H9 (cell line): ENCODE results near the gene LCN2. TPM values are rescaled to one million over a fixed set of nuclear protein-coding genes. Genes with fewer than 3 reads are reported as not detected.
"Not testable (repeated sequence)": the region's sequence is repeated elsewhere in the genome, so short reads cannot be mapped to it uniquely, and the experiment has no call there.

Source experiments
- DNase-seq: peaks from one replicate; pipeline ENCODE4 v3.0.0-alpha.2; 2017
- H2AFZ ChIP-seq: one replicate; pipeline ENCODE4 v1.6.1; 2013; ENCODE audit warnings: mild to moderate bottlenecking, low read length, control low read depth, moderate library complexity
- H2AK5ac ChIP-seq: 2 replicates; pipeline ENCODE4 v1.6.1; 2013; ENCODE audit warnings: low read length, control low read depth, mixed read lengths; ENCODE audit not compliant: insufficient read length
- H2BK120ac ChIP-seq: one replicate; pipeline ENCODE4 v1.6.1; 2013; ENCODE audit warnings: low read depth, mild to moderate bottlenecking, low read length, control low read depth, inconsistent platforms; ENCODE audit not compliant: poor library complexity, severe bottlenecking
- H2BK12ac ChIP-seq: 2 replicates; pipeline ENCODE4 v1.6.1; 2013; ENCODE audit warnings: low read length, control low read depth, mixed read lengths, low read depth; ENCODE audit not compliant: insufficient read length
- H2BK15ac ChIP-seq: 2 replicates; pipeline ENCODE4 v1.6.1; 2013; ENCODE audit warnings: low read depth, low read length, control low read depth
- H2BK20ac ChIP-seq: one replicate; pipeline ENCODE4 v1.6.1; 2013; ENCODE audit warnings: low read depth, mild to moderate bottlenecking, low read length, control low read depth, inconsistent platforms; ENCODE audit not compliant: poor library complexity, severe bottlenecking
- H2BK5ac ChIP-seq: 2 replicates; pipeline ENCODE4 v1.6.1; 2013; ENCODE audit warnings: low read length, control low read depth, mixed read lengths; ENCODE audit not compliant: insufficient read length
- H3K14ac ChIP-seq: 2 replicates; pipeline ENCODE4 v1.6.1; 2013; ENCODE audit warnings: low read length, control low read depth; ENCODE audit not compliant: insufficient read depth
- H3K18ac ChIP-seq: 2 replicates; pipeline ENCODE4 v1.6.1; 2013; ENCODE audit warnings: low read depth, mild to moderate bottlenecking, mixed read lengths, low read length, control low read depth; ENCODE audit not compliant: insufficient read length
- H3K23ac ChIP-seq: 2 replicates; pipeline ENCODE4 v1.6.1; 2013; ENCODE audit warnings: low read length, control low read depth, mixed read lengths, low read depth; ENCODE audit not compliant: insufficient read length
- H3K23me2 ChIP-seq: 2 replicates; pipeline ENCODE4 v1.6.1; 2013; ENCODE audit warnings: low read depth, mild to moderate bottlenecking, mixed read lengths, low read length, control low read depth; ENCODE audit not compliant: insufficient read length, poor library complexity, severe bottlenecking
- H3K27ac ChIP-seq: 2 replicates; pipeline ENCODE4 v1.5.1; 2013; ENCODE audit warnings: low read length, control low read depth, mixed read lengths, low read depth; ENCODE audit not compliant: insufficient read length
- H3K27me3 ChIP-seq: 2 replicates; pipeline ENCODE4 v1.6.1; 2013; ENCODE audit warnings: low read length, control low read depth, inconsistent platforms; ENCODE audit not compliant: insufficient read depth
- H3K4ac ChIP-seq: 2 replicates; pipeline ENCODE4 v1.6.1; 2013; ENCODE audit warnings: low read depth, mild to moderate bottlenecking, control low read depth, inconsistent platforms, low read length, moderate library complexity
- H3K4me1 ChIP-seq: 2 replicates; pipeline ENCODE4 v1.6.1; 2013; ENCODE audit warnings: low read length, control low read depth, inconsistent platforms; ENCODE audit not compliant: insufficient read depth
- H3K4me2 ChIP-seq: 2 replicates; pipeline ENCODE4 v1.6.1; 2013; ENCODE audit warnings: low read length, control low read depth, mixed read lengths; ENCODE audit not compliant: insufficient read length, insufficient read depth
- H3K56ac ChIP-seq: 2 replicates; pipeline ENCODE4 v1.6.1; 2013; ENCODE audit warnings: low read depth, mild to moderate bottlenecking, mixed read lengths, low read length, control low read depth; ENCODE audit not compliant: insufficient read length
- H3K79me1 ChIP-seq: 2 replicates; pipeline ENCODE4 v1.6.1; 2013; ENCODE audit warnings: low read depth, mild to moderate bottlenecking, moderate library complexity, low read length, control low read depth, inconsistent platforms; ENCODE audit not compliant: insufficient read depth, poor library complexity, severe bottlenecking
- H3K79me2 ChIP-seq: 2 replicates; pipeline ENCODE4 v1.6.1; 2013; ENCODE audit warnings: low read length, control low read depth, inconsistent platforms; ENCODE audit not compliant: insufficient read depth
- H3K9ac ChIP-seq: 2 replicates; pipeline ENCODE4 v1.6.1; 2013; ENCODE audit warnings: low read length, control low read depth, mixed read lengths; ENCODE audit not compliant: insufficient read length; ENCODE audit errors: extremely low read depth
- H3K9me3 ChIP-seq: one replicate; pipeline ENCODE4 v1.6.1; 2013; ENCODE audit warnings: low read depth, low read length, inconsistent platforms; ENCODE audit not compliant: control insufficient read depth
- H3T11ph ChIP-seq: one replicate; pipeline ENCODE4 v1.6.1; 2013; ENCODE audit warnings: mild to moderate bottlenecking, low read length, control low read depth, inconsistent platforms
- H4K20me1 ChIP-seq: one replicate; pipeline ENCODE4 v1.6.1; 2013; ENCODE audit not compliant: control insufficient read depth, insufficient read length, insufficient read depth
- H4K5ac ChIP-seq: 2 replicates; pipeline ENCODE4 v1.6.1; 2013; ENCODE audit warnings: low read depth, mild to moderate bottlenecking, mixed read lengths, low read length, control low read depth; ENCODE audit not compliant: insufficient read length
- H4K8ac ChIP-seq: replicated peaks from 2 replicates; pipeline ENCODE4 v1.6.1; 2013; ENCODE audit warnings: low read length, control low read depth, mixed read lengths, low read depth; ENCODE audit not compliant: insufficient read length
- H4K91ac ChIP-seq: 2 replicates; pipeline ENCODE4 v1.6.1; 2013; ENCODE audit warnings: low read depth, mild to moderate bottlenecking, moderate library complexity, mixed read lengths, low read length, control low read depth; ENCODE audit not compliant: insufficient read length
- H3K27ac Mint-ChIP-seq, 3 experiments: 2 replicates in 2 of 3; 3 replicates in 1 of 3; pipeline ENCODE4 v1.8.0; 2020 to 2021; ENCODE audit warnings: mixed read lengths in 3 of 3, mild to moderate bottlenecking in 1 of 3, moderate library complexity in 1 of 3
- H3K27me3 Mint-ChIP-seq: 2 replicates; pipeline ENCODE4 v1.8.0; 2021; ENCODE audit warnings: low read depth, mild to moderate bottlenecking, moderate library complexity, mixed read lengths
- H3K36me3 Mint-ChIP-seq, 3 experiments: 2 replicates in 2 of 3; 3 replicates in 1 of 3; pipeline ENCODE4 v1.8.0; 2020 to 2021; ENCODE audit warnings: low read depth in 3 of 3, mixed read lengths in 3 of 3; ENCODE audit not compliant: insufficient read depth in 1 of 3
- H3K4me1 Mint-ChIP-seq, 2 experiments: 2 replicates each; pipeline ENCODE4 v1.8.0; 2020; ENCODE audit warnings: mixed read lengths in 2 of 2
- H3K4me3 Mint-ChIP-seq, 2 experiments: 2 replicates in 1 of 2; 3 replicates in 1 of 2; pipeline ENCODE4 v1.8.0; 2020 to 2021; ENCODE audit warnings: mild to moderate bottlenecking in 2 of 2, mixed read lengths in 2 of 2, moderate library complexity in 1 of 2
- H3K9me3 Mint-ChIP-seq, 2 experiments: 2 replicates in 1 of 2; 3 replicates in 1 of 2; pipeline ENCODE4 v1.8.0; 2020; ENCODE audit warnings: mild to moderate bottlenecking in 2 of 2, mixed read lengths in 2 of 2, moderate library complexity in 1 of 2
- WGBS: extraction: QIAGEN DNeasy Blood & Tissue Kit; methylation state at CpG from one replicate; pipeline ENCODE4 v1.1.7; 2013; ENCODE audit warnings: missing lambda C conversion rate, low lambda C conversion rate, mixed read lengths; ENCODE audit not compliant: insufficient read length; ENCODE audit errors: extremely low coverage; 5-methylcytosine and 5-hydroxymethylcytosine counted together
- total RNA-seq: library from RNA; stranded (reverse); gene quantifications from 2 replicates; pipeline ENCODE4 v1.2.1, GENCODE V29; 2021
- TF ChIP-seq, protein P1 (sequence below): fragments of 200-600 bp; sonication (generic); conservative IDR thresholded peaks from 3 replicates; pipeline ENCODE4 v1.8.0; 2021; ENCODE audit warnings: antibody characterized with exemption, mild to moderate bottlenecking

The LCN2 gene
- total RNA-seq, 1 experiment from 2014 or later, result not detected

- no peaks in the 10 kb centered on the region for H3K27me3 Mint-ChIP-seq
- no peak overlapping the region for H2AFZ ChIP-seq
- no peak overlapping the region for H3K23ac ChIP-seq
- no peak overlapping the region for H3K18ac ChIP-seq
- no peaks in the 10 kb centered on the region for H3K27me3 ChIP-seq
- H2BK12ac ChIP-seq, result no peak overlapping the region
- DNase-seq, result peak; percentile 25
- H3K23me2 ChIP-seq, result no peaks in the 10 kb centered on the region
- H3T11ph ChIP-seq, result no peak overlapping the region
- peaks cover 0 to 3% of the 10 kb centered on the region in 2 experiments; a peak in 1 of 5 replicates for H3K9me3 Mint-ChIP-seq
- no peak overlapping the region for H4K5ac ChIP-seq
- H3K4ac ChIP-seq, result no peak overlapping the region
- no peak overlapping the region for H2BK120ac ChIP-seq
- no peak overlapping the region for H2AK5ac ChIP-seq
- no peak overlapping the region for H2BK5ac ChIP-seq
- no peaks in the 10 kb centered on the region for H3K4me1 ChIP-seq
- no peaks in the 10 kb centered on the region for H3K79me2 ChIP-seq
- no peak overlapping the region for H3K4me3 Mint-ChIP-seq
- peaks cover 0 to 7% of the 10 kb centered on the region in 2 experiments; a peak in 3 of 4 replicates for H3K4me1 Mint-ChIP-seq
- H2BK20ac ChIP-seq, result no peak overlapping the region
- H3K27ac Mint-ChIP-seq, result peak overlapping the region in 1 of 3 experiments; percentile 83; a peak in 2 of 7 replicates
- no peaks in the 10 kb centered on the region for H4K20me1 ChIP-seq
- no peaks in the 10 kb centered on the region for H3K79me1 ChIP-seq
- H3K9me3 ChIP-seq, result no peaks in the 10 kb centered on the region
- no peak overlapping the region for H4K91ac ChIP-seq
- no peak overlapping the region for H3K27ac ChIP-seq
- H3K56ac ChIP-seq, result no peak overlapping the region
- no peak overlapping the region for H3K9ac ChIP-seq
- H3K36me3 Mint-ChIP-seq, result peaks cover 15 to 68% (median 38%) of the 10 kb centered on the region in 3 experiments; a peak in 6 of 7 replicates
- no peak overlapping the region for H3K14ac ChIP-seq
- no peak overlapping the region for H4K8ac ChIP-seq
- no peak overlapping the region for H2BK15ac ChIP-seq
- no peak overlapping the region for H3K4me2 ChIP-seq
- TF ChIP-seq, protein P1, sequence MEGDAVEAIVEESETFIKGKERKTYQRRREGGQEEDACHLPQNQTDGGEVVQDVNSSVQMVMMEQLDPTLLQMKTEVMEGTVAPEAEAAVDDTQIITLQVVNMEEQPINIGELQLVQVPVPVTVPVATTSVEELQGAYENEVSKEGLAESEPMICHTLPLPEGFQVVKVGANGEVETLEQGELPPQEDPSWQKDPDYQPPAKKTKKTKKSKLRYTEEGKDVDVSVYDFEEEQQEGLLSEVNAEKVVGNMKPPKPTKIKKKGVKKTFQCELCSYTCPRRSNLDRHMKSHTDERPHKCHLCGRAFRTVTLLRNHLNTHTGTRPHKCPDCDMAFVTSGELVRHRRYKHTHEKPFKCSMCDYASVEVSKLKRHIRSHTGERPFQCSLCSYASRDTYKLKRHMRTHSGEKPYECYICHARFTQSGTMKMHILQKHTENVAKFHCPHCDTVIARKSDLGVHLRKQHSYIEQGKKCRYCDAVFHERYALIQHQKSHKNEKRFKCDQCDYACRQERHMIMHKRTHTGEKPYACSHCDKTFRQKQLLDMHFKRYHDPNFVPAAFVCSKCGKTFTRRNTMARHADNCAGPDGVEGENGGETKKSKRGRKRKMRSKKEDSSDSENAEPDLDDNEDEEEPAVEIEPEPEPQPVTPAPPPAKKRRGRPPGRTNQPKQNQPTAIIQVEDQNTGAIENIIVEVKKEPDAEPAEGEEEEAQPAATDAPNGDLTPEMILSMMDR, result no peak
- no CpG with 5 or more reads among the region's 20 CpGs for WGBS
Observed at GRCh38 chr9:128109050-128109709, 40.1 kb upstream of the LCN2 start.

DNA sequence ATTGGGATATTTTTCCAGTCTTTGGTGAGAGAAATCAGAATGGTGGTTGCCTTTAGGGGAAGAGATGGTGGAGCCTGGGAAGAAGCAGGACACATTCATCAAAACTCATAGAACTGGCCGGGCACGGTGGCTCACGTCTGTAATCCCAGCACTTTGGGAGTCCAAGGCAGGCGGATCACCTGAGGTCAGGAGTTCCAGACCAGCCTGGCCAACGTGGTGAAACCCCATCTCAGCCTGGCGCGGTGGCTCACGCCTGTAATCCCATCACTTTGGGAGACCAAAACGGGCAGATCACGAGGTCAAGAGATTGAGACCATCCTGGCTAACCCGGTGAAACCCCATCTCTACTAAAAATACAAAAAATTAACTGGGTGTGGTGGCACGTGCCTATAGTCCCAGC lies 37.5 kb upstream of the LCN2 start:
- not testable (repeated sequence) for H3T11ph ChIP-seq, H3K27ac ChIP-seq
- WGBS, result no CpG with 5 or more reads among the region's 12 CpGs

More for the DNA sequence above, 37.5 kb upstream of the LCN2 start:
- H3K79me2 ChIP-seq, H3K56ac ChIP-seq, H2AK5ac ChIP-seq, H3K4me2 ChIP-seq, H2BK5ac ChIP-seq, H2BK120ac ChIP-seq, H3K9me3 ChIP-seq, H3K4me1 Mint-ChIP-seq, H3K79me1 ChIP-seq, H3K27me3 ChIP-seq, H3K4me1 ChIP-seq, H3K27ac Mint-ChIP-seq, H3K23ac ChIP-seq, H4K5ac ChIP-seq, H4K91ac ChIP-seq, H3K4me3 Mint-ChIP-seq, H2BK15ac ChIP-seq, H3K14ac ChIP-seq, H3K4ac ChIP-seq, DNase-seq, H2BK12ac ChIP-seq, H3K9ac ChIP-seq, H4K20me1 ChIP-seq, H2BK20ac ChIP-seq, H3K27me3 Mint-ChIP-seq, H3K23me2 ChIP-seq, H3K9me3 Mint-ChIP-seq, H2AFZ ChIP-seq, H4K8ac ChIP-seq, H3K18ac ChIP-seq: not testable (repeated sequence)
- peaks cover 16 to 68% (median 21%) of the 10 kb centered on the region in 3 experiments; a peak in 6 of 7 replicates for H3K36me3 Mint-ChIP-seq
